NCI-H510A treated with DMSO at 0.1 percent for 48 hours (cell line): ENCODE measurements around the gene DEFB132.

Experiments used
- DNase-seq: peaks from one replicate; lab custom pipeline; 2025; lab: John Stamatoyannopoulos, UW

DEFB132 gene

DNA sequence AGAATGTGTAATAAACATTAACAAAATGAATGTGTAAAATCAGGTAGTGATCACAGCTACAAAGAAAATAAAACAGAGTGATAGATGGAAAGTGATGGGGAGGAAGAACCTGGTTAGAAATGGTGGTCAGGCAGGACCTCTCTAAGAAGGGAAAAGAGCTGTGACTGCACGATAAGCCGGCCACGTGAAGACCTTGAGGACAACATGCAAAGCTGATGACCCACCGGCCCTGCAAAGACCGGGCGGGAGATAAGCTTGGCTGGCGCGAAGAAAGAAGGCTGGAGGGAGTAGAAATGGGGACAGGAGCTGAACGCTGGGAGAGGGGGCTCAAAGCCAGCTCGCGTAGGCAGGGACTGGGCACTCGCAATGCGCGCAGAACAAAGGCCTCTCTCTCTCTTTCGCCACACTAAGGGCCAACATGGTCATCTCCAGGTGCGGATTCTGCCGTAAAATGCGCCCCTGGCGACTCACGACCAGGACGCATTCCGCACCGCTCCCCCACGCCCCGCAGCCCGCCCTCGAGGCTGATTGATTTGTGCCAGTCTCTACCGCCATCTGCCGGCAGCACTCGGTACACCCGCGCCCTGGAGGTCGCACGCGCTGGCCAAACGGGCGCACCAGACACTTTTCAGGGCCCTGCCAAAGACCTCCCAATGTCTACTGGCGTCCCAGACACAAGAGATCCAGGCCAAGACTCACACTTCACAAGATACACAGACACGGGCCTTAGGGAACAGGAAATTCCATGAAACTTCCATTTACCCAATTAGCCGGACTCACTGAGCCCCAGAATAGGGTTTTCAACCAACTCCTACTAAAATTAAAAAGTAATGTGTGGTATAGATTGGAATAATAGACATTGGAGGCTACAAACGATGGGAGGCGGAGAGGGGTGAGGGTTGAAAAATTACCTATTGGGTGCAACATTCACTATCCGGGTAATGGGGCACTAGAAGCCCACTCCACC, 9.4 kb downstream of the DEFB132 start:
- DNase-seq: peak; percentile 72

DNA sequence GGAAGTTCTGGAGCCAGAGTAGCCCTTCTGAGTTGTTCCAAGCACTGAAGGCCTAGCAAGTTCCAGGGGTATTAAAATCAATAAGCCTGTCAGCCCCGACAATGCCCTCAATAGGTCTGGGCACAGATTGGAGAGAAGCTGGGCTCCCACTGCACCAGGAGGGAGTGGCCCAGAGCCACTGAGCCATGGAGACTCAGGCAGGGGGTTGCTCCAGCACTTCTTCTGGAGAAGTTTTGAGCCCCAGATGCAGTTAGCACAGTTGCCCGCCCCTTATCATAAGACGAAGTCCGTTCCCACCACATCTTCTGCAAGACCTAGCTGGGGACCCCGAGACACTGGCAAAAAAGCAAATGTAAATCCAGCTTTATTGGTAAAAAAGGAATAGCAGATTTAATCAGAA, 13.0 kb downstream of the DEFB132 start:
- DNase-seq: no peak

DNA sequence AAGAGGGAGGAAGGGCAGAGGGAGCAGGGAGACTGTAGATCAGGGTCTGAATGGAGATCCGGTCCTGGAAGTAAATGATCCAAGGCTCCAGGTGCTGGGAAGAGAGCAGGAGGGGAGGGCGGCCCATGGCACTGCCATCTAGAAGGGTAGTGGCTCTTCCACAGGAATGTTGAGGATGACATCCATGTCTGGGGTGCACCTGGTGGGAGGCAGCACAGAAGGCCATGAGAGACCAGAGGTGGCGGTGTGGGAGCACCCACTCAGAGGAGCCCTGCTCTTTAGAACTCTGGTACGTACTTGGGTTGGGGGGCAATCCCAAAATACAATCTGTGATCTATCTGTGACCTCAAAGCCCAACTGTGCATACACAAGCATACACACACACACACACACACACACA, 13.5 kb downstream of the DEFB132 start:
- DNase-seq: no peak

DNA sequence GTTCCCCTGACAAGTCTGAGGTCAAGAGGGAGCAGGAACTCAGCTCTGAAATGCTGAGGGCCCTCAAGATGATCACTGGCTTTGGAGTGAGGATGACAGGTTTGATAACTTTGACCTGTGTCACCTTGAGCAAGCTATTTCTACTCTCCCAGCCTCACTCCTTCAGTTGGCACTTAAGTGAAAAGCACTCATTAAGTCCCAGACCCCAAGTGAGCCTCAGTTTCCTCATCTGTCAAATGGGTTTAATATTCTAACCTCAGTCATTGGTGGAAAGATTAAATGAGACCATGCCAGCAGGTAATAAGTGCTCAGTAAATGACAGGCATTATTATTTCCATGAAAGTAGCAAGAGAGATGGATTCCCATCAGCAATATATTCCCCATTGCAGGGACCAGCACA, 14.0 kb downstream of the DEFB132 start:
- DNase-seq: no peak

DNA sequence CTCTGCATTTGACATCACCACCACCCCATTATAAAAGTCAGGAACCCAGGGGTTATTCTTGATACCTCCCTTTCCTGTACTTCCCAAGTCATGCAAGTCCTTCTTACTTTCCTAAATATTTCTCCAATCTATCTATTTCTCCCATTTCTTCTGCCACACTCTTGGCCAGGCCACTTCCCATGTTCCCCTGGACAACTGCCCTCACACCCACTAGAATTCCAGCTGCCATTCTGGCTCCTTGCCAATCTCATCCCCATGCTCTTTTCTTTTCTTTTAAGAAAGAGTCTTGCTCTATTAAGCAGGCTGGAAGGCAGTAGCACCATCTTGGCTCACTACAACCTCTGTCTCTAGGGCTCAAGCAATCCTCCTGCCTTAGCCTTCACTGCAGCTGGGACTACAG, 15.2 kb downstream of the DEFB132 start:
- no peak for DNase-seq

DNA sequence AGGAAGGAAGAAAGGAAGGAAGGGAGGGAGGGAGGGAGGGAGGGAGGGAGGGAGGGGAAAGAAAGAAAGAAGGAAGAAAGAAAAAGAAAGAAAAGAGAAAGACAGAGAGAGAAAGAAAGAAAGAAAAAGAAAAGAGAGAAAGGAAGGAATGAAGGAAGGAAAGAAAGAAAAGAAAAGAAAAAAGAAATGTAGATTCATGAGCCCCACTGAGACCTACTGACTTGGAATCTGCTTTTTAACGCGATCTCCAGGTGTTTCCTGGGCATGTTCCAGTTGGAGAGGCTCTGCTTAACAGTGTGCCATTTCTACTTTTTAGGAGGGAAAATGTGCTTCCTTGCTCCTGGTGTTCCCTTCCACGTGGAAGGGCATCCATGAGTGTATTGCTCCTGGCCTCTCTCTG, 16.4 kb downstream of the DEFB132 start:
- no peak for DNase-seq

DNA sequence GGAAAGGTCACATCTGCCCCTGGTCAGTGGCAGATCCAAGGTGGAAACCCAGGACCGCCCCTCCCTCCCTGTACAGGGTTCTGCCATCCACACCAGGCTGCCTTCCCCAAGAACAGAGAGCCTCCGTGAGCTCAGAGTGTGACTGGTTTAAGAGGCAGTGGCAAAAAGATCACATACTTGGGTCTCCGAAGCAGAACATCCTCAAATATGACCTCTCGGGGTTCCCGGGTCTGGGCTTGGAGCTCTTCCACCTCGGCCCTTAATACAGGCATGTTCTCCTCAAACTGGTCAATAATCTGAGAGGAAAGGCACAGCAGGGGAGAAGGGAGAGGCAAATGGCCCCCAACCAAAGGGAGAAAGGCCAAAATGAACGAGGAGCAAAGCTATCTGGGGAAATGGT, 18.3 kb downstream of the DEFB132 start:
- no peak for DNase-seq

DNA sequence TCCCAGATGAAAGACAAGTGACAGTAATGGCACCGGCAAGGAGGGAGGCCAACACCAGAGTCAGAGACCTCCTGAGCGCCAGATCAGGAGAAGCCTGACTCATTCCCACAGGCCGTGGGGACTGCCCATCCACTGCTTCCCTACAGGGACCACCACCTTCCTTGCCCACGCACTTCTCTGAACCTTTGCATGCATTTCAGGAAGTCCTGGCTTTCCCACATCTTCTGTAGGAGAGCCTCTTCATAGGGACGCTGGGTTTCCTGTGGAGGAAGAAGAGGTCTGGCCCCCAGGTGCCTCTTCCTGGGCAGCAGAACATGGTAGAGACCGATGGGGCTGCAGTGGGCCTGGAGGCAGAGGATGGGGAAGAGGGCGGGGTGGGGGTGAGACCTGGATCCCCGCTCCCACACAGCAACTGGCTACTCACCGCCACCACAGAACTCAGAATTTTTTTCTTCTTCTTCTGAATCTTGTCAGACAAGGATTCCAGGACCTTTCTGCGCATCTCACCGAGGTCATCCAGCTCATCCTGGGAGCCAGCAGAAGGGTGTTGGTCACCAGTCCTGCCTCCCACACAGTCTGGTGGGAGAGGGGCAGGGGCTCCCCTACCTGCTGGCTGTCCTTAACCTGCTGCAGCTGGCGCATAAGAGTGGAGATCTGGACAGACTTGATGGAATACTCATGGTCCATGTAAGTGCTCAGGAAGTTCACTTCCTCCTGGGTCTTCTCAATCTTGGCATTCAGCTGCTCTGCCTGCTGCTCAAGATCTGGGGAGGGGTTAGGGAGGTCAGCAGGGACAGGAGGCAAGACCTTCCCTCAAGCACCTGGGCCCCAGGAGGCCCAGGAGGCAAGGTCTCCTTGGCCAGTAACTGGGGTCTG, 19.3 kb downstream of the DEFB132 start:
- no peak for DNase-seq

DNA sequence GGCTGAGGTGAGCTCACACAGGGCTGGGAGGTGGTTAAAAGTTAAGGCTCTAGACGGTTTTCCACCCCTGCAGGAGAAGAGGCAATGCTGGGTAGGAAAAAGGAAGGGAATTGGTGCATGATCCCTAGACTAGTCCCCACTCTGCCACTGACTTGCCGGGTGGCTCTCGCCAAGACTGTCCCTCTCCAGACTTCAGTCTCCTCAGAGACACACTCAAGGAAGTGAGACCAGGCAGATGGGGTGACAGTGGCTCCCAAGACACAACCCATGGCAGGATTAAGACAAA, 19.9 kb downstream of the DEFB132 start:
- DNase-seq: no peak

DNA sequence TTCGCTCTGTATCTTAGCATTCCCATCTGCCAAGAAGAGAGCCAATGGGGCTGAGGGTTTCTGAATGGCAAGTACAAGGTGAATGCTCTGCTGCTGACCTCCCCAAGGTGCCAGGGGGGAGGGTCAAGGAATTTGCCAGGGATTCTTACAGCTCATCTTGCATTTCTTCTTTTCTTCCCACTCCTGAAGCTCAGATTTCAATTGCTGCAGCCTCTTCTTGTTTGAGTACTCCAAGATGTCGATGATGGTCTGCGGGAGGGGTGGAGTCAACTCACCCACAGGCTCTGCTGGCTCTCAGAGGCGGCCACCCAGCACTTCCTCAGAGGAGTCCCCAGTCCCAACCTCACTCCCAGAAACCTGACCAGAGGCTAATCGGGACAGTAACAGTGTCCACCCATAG, 20.7 kb downstream of the DEFB132 start:
- no peak for DNase-seq

DNA sequence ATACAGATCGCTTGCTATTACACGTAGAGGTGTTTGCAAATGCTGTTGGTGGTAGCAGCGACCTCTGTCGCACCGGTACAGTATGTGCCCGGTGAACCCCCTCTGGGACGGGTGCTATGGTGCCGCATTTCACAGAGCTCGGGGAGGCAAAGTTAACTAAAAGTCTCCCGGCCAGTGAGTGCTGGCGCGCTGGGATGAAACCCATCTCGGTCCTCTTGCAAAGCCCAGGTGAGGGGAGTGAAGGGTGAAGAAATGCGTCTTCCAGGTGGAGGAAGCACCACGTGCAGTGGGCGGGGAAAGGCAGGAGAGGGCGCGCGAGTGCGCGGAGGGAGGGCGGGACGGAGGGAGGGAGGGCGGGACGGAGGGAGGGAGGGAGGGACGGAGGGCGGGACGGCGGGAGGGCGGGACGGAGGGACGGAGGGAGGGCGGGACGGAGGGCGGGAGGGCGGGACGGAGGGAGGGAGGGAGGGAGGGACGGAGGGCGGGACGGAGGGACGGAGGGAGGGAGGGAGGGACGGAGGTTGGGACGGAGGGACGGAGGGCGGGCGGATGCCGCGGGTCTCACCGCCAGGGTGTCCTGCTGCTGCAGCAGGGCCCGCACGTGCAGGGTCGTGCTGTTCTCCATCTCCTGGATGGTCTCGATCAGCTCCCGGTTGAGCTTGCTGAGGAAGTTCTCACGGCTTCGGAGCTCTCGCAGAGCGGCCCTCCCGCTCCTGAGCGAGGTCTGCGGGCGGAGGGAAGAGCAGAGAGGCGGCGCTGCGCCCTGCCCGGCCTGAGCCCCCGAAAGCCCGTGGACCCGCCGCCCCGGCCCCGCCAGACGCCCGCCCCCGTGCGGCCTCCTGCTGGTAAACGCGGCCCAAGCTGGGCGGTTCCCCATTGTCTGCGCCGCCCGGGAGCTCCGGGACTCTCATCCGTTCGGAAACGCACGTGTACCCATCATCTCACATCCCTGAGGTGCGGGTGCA, 21.4 kb downstream of the DEFB132 start:
- no peak for DNase-seq

DNA sequence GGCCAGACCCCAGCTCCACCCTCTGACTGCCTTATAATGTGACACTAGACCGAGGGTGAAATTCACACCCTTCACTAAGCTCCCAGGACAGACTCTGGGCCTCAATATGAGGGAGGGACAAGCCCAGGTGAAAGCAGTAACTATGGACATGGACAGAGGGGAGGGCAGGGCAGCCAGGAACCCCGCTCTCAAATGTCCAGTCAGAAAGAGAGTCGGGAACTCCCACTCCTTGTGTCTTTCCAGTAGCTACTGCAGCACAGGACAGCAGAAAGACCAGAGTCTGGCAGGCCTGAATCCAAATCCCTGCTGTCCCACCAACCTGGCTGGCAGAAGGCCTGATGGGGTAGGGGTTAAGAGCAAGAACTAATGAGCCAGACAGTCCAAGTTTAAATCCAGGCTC, 26.6 kb downstream of the DEFB132 start:
- DNase-seq: no peak

DNA sequence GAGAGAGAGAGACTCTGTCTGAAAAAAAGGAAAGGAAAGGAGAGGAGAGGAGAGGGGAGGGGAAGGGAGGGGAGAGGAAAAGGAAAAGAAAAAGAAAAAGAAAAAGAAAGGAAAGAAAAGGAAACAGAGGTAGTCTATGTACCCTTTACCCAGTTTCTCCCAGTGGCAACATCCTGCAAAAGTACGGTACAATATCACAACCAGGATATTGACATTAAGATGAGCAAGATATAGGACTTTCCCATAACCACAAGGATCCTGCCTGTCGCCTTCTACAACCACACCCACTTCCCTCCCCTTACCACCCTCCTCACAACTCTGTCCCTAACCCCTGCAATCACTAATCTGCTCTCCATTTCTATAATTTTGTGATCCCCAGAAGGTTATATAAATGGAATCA, 29.0 kb downstream of the DEFB132 start:
- no peak for DNase-seq

DNA sequence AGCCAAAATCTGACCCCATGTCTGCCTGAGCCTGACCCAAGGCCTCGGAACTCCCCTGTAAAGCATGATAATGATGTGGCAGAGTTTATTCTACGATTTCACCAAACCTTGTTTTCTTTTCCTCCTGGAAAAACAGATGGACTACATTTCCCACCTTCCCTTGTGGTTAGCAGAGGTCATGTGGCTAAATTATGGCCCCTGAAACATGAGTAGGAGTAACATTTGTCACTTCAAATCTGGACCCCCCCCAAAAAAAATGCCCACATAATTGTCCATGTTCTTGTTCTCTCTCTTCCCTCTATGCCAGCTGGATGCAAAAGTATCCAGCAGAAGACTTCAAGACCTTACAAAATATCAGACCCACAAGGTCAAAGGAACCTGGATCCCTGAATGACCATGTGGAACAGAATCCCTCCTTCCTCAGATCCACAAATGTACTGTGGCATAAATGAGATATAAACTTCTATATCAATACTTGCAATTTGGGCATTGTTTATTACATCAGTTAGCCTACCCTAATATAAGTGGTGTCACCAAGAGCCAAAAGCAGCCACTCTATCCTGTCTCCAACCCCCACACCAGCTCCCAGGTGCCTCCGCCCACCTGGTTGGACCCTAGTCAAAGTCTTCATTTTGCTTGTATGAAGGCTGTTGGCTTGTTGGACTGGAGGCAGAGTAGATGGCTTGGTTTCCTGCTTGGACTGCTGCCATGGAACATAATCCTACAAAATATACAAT, 31.6 kb downstream of the DEFB132 start:
- DNase-seq: no peak

DNA sequence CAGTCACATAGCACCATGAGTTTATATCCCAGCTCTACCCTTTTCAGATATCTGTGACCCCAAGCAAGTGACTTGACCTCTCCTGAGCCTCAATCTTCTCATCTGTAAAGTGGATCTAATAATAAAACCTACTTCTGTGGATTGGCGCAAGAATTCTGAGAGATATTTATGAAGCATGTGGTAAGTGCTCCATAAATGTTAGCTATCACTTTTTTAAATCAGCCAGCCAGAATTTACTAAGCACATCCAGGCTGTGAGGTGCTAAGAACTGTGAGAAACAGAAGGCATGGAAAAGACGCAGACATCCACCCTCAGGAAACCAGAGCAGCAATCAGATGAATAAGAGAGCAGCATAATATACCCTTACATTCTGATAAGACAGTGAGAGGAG, 32.2 kb downstream of the DEFB132 start:
- DNase-seq: no peak

DNA sequence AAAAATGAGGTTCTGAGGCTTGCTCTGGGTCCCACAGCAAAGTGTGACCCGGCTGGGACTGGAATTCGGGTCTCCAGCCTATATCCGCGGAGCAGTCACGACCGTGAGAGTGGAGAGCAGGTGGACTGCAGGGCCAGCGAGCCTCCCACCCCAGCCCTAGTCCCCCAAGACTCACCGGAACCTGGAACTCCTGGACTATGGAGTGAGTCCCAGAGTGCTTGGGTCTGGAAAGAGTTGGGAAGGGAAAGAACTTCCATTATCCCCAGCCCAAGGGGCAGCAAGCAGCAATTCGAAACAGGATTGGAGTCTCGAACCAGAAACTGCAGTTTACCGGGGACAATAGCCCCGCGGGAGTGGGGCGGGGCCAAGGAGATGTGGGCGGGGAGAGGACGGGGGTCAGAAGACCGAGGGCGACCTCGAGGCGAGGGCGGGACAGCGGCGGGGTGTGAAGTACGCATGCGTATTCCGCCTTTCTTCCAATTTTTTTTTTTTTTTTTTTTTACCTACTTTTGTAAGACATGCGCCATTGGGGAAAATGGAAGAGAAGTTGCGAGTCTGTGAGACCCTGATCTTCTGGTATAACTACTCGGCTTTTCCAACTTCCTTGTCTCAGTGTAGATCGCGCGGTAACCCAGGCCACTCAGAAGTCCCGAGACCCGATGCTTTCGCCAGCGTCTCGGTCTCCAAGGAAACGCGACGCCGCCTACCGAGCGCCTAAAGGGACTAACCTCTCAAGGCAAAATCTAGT, 32.7 kb downstream of the DEFB132 start, which contains the start of gene C20orf96:
C20orf96 (minus strand) TSS at position 667 of the 748 bp plus-strand sequence; CDS start at position 527, 140 bp downstream.
- peak; percentile 90 for DNase-seq

DNA sequence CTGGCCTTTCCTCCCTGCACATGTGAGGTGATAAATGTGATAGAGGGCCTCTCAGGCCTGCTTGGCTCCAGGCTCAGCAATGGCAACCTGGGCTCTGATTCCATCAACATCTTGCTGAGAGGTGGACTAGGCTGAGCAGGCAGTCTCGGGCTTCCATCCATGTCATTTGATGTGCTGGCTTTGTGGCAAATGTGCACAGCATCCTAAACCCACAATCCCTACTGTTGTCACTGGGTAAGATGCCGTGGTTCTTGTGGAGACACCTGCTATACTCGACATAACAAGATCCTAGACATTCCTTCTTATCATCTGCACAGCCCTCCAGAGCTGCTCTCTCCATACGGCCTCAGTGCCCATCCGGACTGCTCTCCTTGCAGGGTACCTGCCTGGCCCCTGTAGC, 37.1 kb downstream of the DEFB132 start:
- no peak for DNase-seq

DNA sequence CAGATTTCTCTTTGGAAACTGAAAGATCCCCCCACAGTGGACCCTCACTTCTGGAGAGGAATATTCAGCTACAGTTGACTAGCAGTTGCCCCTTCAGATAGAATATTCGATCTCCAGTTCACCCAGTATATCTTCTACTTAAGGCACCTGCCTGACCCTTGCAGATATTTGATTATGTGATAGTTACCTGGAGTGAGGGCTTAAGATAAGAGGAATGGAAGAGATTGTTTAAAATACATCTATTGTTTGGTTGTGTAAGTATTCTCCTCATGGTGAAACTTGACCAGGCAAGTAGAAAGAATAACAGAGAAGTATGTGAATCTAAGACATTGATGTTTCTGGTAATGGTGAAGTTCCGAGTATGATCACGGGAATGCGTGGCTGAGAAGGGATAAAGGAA, 38.3 kb downstream of the DEFB132 start:
- DNase-seq: no peak

DNA sequence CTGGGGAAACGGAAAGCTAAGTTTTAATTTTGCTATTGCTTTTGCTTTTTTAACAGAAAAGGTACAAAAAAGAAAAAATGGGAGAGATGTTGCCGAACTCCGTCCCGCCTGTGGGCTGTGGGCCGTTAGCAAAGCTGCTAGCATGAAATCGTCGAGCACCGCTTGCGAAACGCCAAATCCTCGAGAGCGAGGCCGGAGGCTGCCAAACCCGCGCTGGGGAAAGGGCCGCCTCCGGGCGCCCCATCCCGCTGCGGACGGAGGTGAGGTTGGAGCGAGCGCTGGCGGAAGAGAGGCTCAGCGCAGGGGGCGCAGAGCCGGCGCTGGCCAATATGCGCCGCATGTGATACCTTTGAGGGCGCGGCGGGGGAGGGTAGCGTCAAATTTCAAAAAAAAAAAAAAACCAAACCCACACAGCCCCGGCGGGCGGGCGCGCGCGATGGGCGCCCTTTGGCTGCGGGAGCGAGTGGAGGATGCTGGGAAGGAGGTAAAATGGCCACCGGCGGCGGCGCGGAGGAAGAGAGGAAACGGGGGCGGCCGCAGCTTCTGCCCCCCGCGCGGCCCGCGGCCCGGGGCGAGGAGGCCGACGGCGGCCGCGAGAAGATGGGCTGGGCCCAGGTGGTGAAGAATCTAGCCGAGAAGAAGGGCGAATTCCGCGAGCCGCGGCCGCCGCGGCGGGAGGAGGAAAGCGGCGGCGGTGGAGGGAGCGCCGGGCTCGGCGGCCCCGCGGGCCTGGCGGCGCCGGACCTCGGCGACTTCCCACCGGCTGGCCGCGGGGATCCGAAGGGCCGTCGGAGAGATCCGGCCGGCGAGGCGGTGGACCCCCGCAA, 39.8 kb downstream of the DEFB132 start, which contains the start of gene ZCCHC3:
ZCCHC3 (plus strand) TSS at position 473 of the 827 bp plus-strand sequence; CDS start at position 490, 17 bp downstream.
- DNase-seq: peak; percentile 91
